Measurements from ENCODE around the gene AP1B1.
"Not testable (repeated sequence)": the region's sequence is repeated elsewhere in the genome, so short reads cannot be mapped to it uniquely, and the experiment has no call there.

Gene AP1B1

DNA sequence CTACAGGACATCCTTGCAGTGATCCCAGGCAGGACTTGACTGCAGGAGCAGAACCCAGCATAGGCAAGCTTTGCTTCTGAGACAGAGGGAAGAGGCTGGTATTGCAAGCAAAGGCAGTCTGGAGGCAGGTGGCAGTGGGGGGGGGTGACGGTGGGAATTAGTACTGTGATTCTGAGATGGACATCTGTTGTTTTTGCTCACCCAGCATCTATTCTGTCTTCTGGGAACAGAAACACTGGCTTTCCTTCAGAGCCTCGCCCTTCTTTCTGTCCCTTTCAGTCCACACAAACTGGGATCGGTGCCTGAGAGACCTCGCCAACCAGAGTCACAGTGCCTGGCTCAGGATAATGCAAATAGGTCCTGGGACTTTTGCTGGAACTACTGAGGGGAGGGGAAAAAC, 41.7 kb downstream of the AP1B1 start:
- DNase-seq = no peak

GRCh38 chr22:29345932-29346331, 42.4 kb downstream of the AP1B1 start:
- DNase-seq = no peak

GRCh38 chr22:29344889-29345288, 43.5 kb downstream of the AP1B1 start:
- DNase-seq = not testable (repeated sequence)

DNA sequence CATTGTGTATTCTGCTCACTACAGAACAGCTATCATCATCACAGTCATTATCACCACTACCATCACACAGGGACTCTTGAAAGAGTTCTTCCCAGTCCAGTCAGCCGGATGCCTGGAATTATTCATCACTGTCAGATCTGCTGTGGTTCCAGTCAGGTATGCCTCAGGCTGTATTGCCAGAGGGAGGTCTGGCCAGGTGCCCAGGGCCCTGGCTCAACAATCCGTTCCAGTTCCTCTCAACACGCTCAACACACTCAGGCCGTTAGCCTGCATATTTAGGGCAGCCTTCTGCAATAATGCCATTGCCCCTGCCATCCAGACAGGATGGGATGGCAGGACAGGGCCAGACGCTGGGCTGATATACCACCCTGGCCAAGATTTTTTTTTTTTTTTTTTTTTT, 44.2 kb downstream of the AP1B1 start:
- no peak for DNase-seq

GRCh38 chr22:29343313-29343805, 45.0 kb downstream of the AP1B1 start:
- DNase-seq = no peak

- DNase-seq = no peak
Observed at GRCh38 chr22:29342577-29343312, 45.6 kb downstream of the AP1B1 start.

DNA sequence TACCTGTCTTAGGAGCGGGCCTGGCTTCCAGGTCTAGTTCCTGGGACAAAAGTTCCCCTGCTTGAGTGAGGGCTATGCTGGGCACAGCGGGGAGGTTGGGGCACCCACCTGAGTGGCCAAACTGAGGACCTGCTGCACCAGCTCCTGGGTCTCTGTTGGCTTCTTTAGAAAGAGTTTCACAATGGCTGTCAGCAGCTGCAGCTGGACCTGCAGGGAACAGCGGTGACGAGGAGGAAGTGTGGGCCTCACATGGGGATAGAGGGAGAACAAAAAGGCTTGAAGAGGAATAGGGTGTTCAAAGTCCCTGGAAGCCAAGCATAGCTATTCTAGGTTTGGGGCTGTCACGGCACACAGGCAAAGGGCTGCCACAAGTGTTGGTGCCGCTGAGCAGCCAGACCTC, 46.2 kb downstream of the AP1B1 start:
- no peak for DNase-seq

DNA sequence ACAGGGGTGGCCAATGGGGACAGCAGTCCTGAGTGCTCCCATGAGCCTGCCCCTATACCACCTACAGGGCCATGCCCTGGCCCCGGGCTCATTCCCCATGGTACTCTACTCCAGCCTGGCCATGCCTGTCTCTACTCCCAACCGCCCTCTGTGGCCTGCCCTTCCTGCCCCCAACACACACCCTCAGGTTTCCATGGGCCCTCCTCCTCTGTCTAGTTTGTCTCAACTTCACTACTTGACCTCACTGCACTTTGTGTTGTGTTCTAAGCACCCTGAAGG, 46.6 kb downstream of the AP1B1 start:
- no peak for DNase-seq

DNA sequence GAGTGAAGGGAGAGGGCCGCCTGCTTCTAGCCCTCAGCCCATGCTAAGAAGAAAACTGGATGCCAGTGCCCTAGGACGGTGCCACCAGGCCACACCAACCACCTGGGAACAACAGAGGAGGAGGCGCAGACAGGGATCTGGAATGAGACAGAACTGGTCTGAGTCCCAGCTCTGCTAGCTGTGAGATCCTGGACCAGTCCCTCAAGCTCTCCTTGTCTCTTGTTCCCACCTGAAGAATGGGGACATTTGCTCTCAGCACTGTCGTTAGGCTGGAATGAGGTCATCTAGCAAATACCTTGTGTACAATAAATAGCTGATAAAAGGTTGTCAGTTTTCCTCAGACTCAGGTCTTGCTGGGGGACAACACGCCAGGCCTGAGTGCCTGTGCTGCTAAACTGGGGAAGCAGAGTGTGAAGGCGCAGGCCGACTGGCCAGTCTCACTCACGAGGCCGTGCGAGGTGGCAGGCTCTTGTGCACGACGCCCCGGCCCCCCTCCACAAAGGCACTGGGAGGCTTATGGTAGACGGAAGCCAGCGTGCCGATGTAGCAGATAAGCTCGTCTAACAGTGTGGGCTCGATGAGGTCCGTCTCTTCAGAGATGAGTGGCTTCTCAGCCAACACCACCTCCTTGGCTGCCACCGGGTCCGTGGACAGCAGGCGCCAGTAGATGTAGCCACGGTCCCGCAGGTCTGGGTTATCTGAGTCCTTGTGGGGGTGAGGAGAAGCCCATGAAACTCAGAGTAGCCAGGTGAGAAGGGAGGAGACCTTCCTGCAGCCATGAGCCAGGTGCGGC, 47.1 kb downstream of the AP1B1 start:
- no peak for DNase-seq

GRCh38 chr22:29340566-29340965, 47.8 kb downstream of the AP1B1 start:
- no peak for DNase-seq

- no peak for DNase-seq
Observed at GRCh38 chr22:29339381-29340235, 48.8 kb downstream of the AP1B1 start.

- DNase-seq = no peak
Observed at GRCh38 chr22:29338398-29338797, 50.0 kb downstream of the AP1B1 start.

DNA sequence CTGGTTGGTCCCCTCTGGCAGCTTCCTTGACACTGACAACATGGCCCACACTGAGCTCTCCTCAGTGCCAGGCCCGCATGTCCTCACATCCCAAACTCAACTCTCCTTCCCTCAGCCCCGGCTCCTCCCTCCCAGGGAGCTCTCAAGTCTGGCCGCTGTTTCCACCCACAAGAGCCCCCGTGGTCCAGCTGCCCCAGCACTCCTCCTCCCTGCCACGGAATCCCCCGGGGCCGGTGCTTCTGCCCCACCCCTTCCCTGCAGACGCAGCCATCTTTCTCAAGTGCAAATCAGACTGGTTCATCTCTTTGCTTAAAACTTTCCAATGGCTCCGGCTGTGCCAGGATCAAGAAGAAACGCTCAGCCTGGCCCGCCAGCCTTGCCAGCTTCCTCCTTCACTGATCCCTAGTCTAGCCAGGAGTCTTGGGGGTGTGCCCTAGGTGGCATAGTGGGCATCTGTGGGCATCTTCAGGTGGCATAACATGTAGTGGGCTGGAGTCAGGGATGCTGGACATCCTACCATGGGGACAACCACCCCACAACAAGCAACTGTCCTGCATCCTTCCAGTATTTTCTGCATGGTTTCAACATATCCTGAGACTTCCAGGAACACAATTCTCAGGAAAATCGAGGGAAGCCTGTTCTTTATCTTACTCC, 50.6 kb downstream of the AP1B1 start:
- no peak for DNase-seq

- DNase-seq = no peak
Observed at GRCh38 chr22:29336751-29337490, 51.4 kb downstream of the AP1B1 start.

DNA sequence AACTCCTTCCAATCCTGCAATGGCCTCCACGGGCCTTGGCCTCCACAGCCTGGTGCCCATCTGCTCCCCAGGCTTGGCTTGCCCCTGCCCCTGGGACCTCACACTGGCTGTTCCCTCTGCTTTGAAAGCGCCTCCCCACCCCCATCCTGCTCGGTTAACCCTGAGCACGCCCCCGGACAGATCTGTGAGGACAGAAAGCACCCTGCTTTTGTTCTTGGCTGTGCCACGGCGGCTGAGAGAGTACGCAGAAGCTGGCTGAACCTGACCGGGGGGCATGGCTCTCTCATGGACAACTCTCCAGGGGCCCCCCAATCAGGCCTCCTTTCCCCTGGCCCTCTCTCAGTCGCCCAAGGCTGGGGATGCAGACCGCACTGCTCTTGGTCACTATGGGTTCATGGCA, 52.7 kb downstream of the AP1B1 start:
- no peak for DNase-seq

DNA sequence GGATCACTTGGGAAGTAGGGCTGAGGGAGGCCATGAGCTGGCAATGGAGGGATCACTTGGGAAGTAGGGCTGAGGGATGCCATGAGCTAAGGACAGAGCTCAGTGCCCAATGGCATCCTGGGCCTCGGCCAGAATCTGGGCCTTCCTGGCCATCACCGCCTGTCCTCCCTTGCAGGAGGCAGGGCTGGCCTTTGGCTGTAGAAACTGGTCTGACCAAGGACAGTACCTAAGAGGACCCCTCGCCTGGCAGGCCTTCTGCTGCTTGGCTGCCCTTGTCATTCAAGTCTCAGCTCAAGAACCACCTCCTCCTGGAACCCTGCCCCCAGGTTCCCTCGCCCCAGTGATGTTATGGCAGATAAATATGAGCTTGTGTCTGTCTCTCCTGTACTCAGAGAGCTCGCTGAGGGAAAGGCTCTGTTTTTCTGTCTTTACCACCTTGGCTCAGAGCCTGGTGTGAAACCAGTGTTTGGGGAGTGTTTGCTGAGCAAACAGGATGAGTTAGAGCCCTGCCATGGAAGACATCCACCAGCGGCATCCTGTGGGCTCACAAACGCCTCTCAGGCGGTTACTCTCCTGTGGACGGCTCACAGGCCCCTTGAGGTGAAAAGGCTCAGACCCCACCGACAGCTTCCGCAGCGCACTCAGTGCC, 53.5 kb downstream of the AP1B1 start:
- no peak for DNase-seq

GRCh38 chr22:29334148-29334547, 54.2 kb downstream of the AP1B1 start:
- no peak for DNase-seq

GRCh38 chr22:29332886-29333496, 55.4 kb downstream of the AP1B1 start:
- no peak for DNase-seq

GRCh38 chr22:29331658-29332300, 56.6 kb downstream of the AP1B1 start:
- DNase-seq = no peak

DNA sequence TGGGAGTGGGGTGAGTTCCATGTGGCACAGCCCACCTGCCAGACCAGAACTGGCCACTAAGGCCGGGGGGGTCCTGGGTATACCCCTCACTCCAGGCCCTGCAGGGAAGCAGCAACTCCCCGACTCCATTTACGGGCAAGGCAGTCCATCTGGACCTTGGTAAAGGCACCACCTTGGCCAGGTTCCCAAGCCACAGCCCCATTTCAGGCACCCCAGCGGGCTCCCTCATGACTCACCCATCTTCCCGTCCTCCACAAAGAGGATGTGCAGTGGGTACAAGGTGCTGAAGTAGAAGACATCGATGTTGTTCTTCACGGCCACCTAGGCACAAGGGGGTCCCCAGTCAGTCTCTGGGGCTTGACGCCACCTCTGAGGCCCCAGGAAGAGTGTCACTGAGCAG, 57.2 kb downstream of the AP1B1 start:
- DNase-seq = no peak

GRCh38 chr22:29330753-29331152, 57.6 kb downstream of the AP1B1 start:
- no peak for DNase-seq

Measured in stimulated activated CD8-positive, alpha-beta memory T cell treated with anti-CD3 and anti-CD28 coated beads, Interleukin-4, amount 100 ng/mL, for 48 hours (primary cell).